ENCODE measurements around the gene NUP210.

DNA sequence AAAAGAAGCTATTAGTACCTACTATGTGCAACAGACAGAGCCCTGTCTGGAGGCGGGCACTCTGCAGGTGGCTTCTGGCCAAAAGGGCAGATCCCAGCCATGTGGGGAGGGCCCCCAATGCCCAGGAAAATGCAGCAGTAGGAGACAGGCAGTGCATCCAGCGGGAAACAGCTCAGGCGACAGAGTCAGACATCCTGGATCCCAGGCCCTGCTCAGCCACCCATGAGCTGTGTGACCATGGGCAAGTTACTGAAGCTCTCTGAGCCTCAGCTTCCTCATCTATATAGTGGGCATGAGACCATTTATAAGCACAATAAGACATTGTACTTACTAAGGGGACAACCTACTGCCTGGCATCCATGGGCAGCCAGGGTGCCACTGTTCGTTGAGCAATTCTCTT, 25.8 kb downstream of the NUP210 start:
- TF ChIP-seq, protein P1, sequence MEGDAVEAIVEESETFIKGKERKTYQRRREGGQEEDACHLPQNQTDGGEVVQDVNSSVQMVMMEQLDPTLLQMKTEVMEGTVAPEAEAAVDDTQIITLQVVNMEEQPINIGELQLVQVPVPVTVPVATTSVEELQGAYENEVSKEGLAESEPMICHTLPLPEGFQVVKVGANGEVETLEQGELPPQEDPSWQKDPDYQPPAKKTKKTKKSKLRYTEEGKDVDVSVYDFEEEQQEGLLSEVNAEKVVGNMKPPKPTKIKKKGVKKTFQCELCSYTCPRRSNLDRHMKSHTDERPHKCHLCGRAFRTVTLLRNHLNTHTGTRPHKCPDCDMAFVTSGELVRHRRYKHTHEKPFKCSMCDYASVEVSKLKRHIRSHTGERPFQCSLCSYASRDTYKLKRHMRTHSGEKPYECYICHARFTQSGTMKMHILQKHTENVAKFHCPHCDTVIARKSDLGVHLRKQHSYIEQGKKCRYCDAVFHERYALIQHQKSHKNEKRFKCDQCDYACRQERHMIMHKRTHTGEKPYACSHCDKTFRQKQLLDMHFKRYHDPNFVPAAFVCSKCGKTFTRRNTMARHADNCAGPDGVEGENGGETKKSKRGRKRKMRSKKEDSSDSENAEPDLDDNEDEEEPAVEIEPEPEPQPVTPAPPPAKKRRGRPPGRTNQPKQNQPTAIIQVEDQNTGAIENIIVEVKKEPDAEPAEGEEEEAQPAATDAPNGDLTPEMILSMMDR (IDR thresholded peaks at IDR 0.05): no peak
- no peak for TF ChIP-seq POLR2A (IDR thresholded peaks at IDR 0.05)

All from thyroid gland (tissue), 4 donors.